WTC11 (cell line): Measurements from ENCODE around the gene EML2.

ENCODE experiments used
- CREB1 ChIP-seq: sonication (generic); formaldehyde crosslinking; IDR thresholded peaks from 2 replicates; pipeline ENCODE4 v1.8.0; 2023; ENCODE audit warnings: mild to moderate bottlenecking, missing genetic modification reagents
- TF ChIP-seq, protein P1 (sequence below): fragments of 200-600 bp; IDR thresholded peaks from 2 replicates; pipeline ENCODE4 v1.8.0; 2022; ENCODE audit warnings: antibody characterized with exemption

DNA sequence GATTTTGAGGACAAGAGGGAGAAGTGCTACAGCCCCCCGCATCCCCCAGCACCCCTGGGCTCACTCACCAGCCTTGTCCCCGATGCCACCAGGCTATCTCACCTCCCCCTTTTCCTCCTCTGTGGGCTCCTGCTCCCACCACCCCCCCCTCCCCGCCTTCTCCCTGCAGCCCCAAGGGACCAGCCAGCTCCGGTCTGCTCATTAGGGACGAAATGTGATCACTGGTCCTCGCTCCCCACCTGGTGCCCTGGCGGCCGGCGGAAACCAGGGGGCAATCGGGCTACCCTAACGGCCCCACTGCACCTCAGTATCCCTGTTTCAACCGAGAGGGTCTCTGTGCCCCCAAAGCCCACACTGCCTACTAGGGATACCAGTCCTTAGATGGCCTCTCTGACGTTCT, 39.9 kb downstream of the EML2 start:
- TF ChIP-seq, protein P1, sequence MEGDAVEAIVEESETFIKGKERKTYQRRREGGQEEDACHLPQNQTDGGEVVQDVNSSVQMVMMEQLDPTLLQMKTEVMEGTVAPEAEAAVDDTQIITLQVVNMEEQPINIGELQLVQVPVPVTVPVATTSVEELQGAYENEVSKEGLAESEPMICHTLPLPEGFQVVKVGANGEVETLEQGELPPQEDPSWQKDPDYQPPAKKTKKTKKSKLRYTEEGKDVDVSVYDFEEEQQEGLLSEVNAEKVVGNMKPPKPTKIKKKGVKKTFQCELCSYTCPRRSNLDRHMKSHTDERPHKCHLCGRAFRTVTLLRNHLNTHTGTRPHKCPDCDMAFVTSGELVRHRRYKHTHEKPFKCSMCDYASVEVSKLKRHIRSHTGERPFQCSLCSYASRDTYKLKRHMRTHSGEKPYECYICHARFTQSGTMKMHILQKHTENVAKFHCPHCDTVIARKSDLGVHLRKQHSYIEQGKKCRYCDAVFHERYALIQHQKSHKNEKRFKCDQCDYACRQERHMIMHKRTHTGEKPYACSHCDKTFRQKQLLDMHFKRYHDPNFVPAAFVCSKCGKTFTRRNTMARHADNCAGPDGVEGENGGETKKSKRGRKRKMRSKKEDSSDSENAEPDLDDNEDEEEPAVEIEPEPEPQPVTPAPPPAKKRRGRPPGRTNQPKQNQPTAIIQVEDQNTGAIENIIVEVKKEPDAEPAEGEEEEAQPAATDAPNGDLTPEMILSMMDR: no peak
- TF ChIP-seq CREB1: no peak
